Measurements from ENCODE around the gene DDC. TPM values are rescaled to one million over a fixed set of nuclear protein-coding genes. Genes with fewer than 3 reads are reported as not detected.
A peak's percentile ranks its signal among the peaks of the same experiment; 100 is the strongest.

Gene DDC
- total RNA-seq, 4 donors from 2014 or later, result 16.1 to 71.3 (median 42.5) TPM

- 66 to 80% methylated on average over 2 to 7 of the region's 7 CpGs for WGBS, 2 donors (ENCODE audit: low coverage in 1 of 2)
- H3K4me3 ChIP-seq, result no peak overlapping the region
- TF ChIP-seq POLR2AphosphoS5 (IDR thresholded peaks at IDR 0.05) (no peak), CTCF (IDR thresholded peaks at IDR 0.05) (no peak), POLR2A (IDR thresholded peaks at IDR 0.05) (no peak)
- in situ Hi-C loops (cut with MboI; ENCODE audit: low pct_ligation_motif_present in 1 of 4, low pct_unique_long_range_greater_than_20kb in 1 of 4, low sequenced_read_pairs in 3 of 4) (no loop called here), intact Hi-C loops (cut with DNase I; ENCODE audit: low total_unique reads) (no loop called here)
- H3K9me3 ChIP-seq, result no peaks in the 10 kb centered on the region
- peaks cover 0 to 24% (median 0%) of the 10 kb centered on the region in 4 donors for H3K4me1 ChIP-seq
- H3K27me3 ChIP-seq, result no peaks in the 10 kb centered on the region
- H3K27ac ChIP-seq, result no peak overlapping the region
- no peaks in the 10 kb centered on the region for H3K36me3 ChIP-seq
- no peak for DNase-seq
These were observed 5.3 kb downstream of the DDC start for GRCh38 chr7:50559881-50560280.

DNA sequence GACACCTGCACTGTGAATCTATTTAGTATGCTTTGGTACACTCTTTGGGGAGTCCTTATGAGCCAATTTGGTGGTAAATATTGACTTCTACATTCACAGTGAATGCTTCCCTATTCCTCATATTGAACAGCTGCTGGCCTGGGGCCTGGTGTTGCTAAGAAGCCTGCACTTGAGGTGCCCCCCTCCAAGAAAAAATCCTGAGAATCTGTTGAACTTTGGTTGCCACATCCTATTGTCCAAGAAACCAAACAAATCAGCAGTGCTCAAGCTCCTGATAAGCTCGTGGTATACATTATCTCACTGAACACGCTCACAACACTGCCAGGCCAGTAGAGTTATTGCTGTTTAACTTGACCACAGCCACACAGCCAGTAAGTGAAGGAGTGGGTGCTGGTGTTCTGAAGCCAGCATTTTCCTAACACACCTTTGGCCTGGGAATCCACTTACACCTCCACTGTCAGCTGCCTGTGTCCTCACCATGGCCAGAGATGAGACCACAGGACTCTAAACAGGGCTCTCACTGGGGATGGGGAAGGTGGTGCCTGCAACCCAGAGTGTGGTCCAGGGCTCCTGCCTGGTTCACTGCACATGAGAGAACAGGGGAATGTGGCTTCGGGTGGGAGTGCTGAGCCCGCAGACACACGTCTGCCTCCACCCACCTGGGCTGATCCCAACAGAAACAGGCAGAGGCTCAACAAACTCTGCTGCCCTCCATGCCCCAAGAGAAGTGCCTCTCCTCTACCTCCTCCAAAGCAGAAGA, 6.7 kb downstream of the DDC start:
- WGBS, 2 donors (ENCODE audit: low coverage in 1 of 2), result 71% methylated on average over 5 of the region's 5 CpGs; no CpG with 5 or more reads in 1 of the 2 donors
- intact Hi-C loops (cut with DNase I; ENCODE audit: low total_unique reads), result no loop called here
- H3K9me3 ChIP-seq, result no peaks in the 10 kb centered on the region
- H3K4me1 ChIP-seq, result peaks cover 0 to 19% (median 0%) of the 10 kb centered on the region in 4 donors
- H3K27me3 ChIP-seq, result no peaks in the 10 kb centered on the region
- TF ChIP-seq POLR2AphosphoS5 (IDR thresholded peaks at IDR 0.05) (no peak), CTCF (IDR thresholded peaks at IDR 0.05) (no peak), EP300 (IDR thresholded peaks at IDR 0.05; ENCODE audit: low read depth) (no peak), POLR2A (IDR thresholded peaks at IDR 0.05) (no peak)
- H3K36me3 ChIP-seq, result no peaks in the 10 kb centered on the region
- no peak overlapping the region for H3K27ac ChIP-seq
- in situ Hi-C loops (cut with MboI; ENCODE audit: low pct_ligation_motif_present in 1 of 4, low pct_unique_long_range_greater_than_20kb in 1 of 4, low sequenced_read_pairs in 3 of 4), result no loop called here
- no peak for DNase-seq
- H3K4me3 ChIP-seq, result no peak overlapping the region

DNA sequence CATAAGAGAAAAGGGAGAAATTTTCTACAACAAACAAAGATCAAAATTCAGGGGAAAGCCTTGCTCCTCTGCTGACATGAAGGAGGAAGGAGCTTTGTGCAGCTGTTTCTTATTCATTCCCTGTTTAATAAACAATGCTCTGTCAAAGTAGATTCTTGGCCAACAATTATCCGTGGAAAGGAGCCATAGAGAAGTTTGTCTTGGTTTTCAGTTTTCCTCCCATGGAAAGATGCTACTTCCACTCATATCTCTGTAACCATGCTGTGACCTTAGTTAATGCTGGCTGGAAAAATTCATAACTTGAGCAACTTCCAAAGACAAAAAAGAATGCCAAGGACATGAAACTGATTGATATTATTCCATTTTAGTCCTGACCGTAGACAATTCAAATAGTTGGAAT, 8.1 kb downstream of the DDC start:
- no peak for DNase-seq
- no peaks in the 10 kb centered on the region for H3K36me3 ChIP-seq
- no peaks in the 10 kb centered on the region for H3K27me3 ChIP-seq
- H3K9me3 ChIP-seq, result no peaks in the 10 kb centered on the region
- H3K4me1 ChIP-seq, result peaks cover 0 to 19% (median 0%) of the 10 kb centered on the region in 4 donors
- TF ChIP-seq POLR2AphosphoS5 (IDR thresholded peaks at IDR 0.05) (peak in 1 of 3 donors; percentile 19), POLR2A (IDR thresholded peaks at IDR 0.05) (no peak)
- peak overlapping the region; percentile 14 to 72 (median 36) for H3K27ac ChIP-seq
- no peak overlapping the region for H3K4me3 ChIP-seq
- 53 to 77% methylated on average over 2 of the region's 2 CpGs for WGBS, 2 donors (ENCODE audit: low coverage in 1 of 2)
- intact Hi-C loops (cut with DNase I; ENCODE audit: low total_unique reads) (no loop called here), in situ Hi-C loops (cut with MboI; ENCODE audit: low pct_ligation_motif_present in 1 of 4, low pct_unique_long_range_greater_than_20kb in 1 of 4, low sequenced_read_pairs in 3 of 4) (no loop called here)

GRCh38 chr7:50556247-50556991, 8.8 kb downstream of the DDC start:
- H3K27me3 ChIP-seq, result no peaks in the 10 kb centered on the region
- H3K36me3 ChIP-seq, result no peaks in the 10 kb centered on the region
- TF ChIP-seq EP300 (IDR thresholded peaks at IDR 0.05; ENCODE audit: low read depth) (no peak), POLR2AphosphoS5 (IDR thresholded peaks at IDR 0.05) (peak in 1 of 3 donors; percentile 46), CTCF (IDR thresholded peaks at IDR 0.05) (no peak), POLR2A (IDR thresholded peaks at IDR 0.05) (no peak)
- H3K4me3 ChIP-seq, result no peak overlapping the region
- peak overlapping the region; percentile 14 to 72 (median 36) for H3K27ac ChIP-seq
- no peaks in the 10 kb centered on the region for H3K9me3 ChIP-seq
- DNase-seq, result peak; percentile 60
- WGBS, 2 donors (ENCODE audit: low coverage in 1 of 2), result 59 to 67% methylated on average over 3 to 8 of the region's 8 CpGs
- in situ Hi-C loops (cut with MboI; ENCODE audit: low pct_ligation_motif_present in 1 of 4, low pct_unique_long_range_greater_than_20kb in 1 of 4, low sequenced_read_pairs in 3 of 4) (no loop called here), intact Hi-C loops (cut with DNase I; ENCODE audit: low total_unique reads) (no loop called here)
- peaks cover 0 to 19% (median 0%) of the 10 kb centered on the region in 4 donors for H3K4me1 ChIP-seq
